WTC11 (cell line): ENCODE results near the gene TEX54. TPM values are rescaled to one million over a fixed set of nuclear protein-coding genes. Genes with fewer than 3 reads are reported as not detected.
A peak's percentile ranks its signal among the peaks of the same experiment; 100 is the strongest.

Source experiments
- ATF1 ChIP-seq: sonication (generic); formaldehyde crosslinking; IDR thresholded peaks from 2 replicates; pipeline ENCODE4 v1.8.1; 2023; ENCODE audit warnings: mild to moderate bottlenecking, moderate library complexity, missing genetic modification reagents
- ATF6 ChIP-seq: sonication (generic); formaldehyde crosslinking; IDR thresholded peaks from 2 replicates; pipeline ENCODE4 v1.8.1; 2023; ENCODE audit warnings: mild to moderate bottlenecking, missing genetic modification reagents
- E2F4 ChIP-seq: sonication (generic); formaldehyde crosslinking; IDR thresholded peaks from 2 replicates; pipeline ENCODE4 v1.8.1; 2022; ENCODE audit warnings: low read depth, mild to moderate bottlenecking, moderate library complexity, missing genetic modification reagents, borderline replicate concordance
- GABPB1 ChIP-seq: sonication (generic); formaldehyde crosslinking; IDR thresholded peaks from 2 replicates; pipeline ENCODE4 v1.8.1; 2023; ENCODE audit warnings: mild to moderate bottlenecking, missing genetic modification reagents
- NR1H2 ChIP-seq: sonication (generic); formaldehyde crosslinking; IDR thresholded peaks from 2 replicates; pipeline ENCODE4 v1.9.0; 2021; ENCODE audit warnings: mild to moderate bottlenecking, moderate library complexity, missing genetic modification reagents
- NR3C1 ChIP-seq: sonication (generic); formaldehyde crosslinking; conservative IDR thresholded peaks from 2 replicates; pipeline ENCODE4 v1.8.1; 2023; ENCODE audit warnings: low read depth, mild to moderate bottlenecking, missing genetic modification reagents
- PRRX2 ChIP-seq: fragments of 250-450 bp; sonication (Bioruptor Pico); IDR thresholded peaks from 2 replicates; pipeline ENCODE4 v1.8.0; 2021; ENCODE audit warnings: mild to moderate bottlenecking
- SMAD3 ChIP-seq: sonication (generic); formaldehyde crosslinking; IDR thresholded peaks from 2 replicates; pipeline ENCODE4 v1.8.0; 2022; ENCODE audit warnings: missing genetic modification reagents, mild to moderate bottlenecking, borderline replicate concordance
- TCF7 ChIP-seq: sonication (generic); formaldehyde crosslinking; IDR thresholded peaks from 2 replicates; pipeline ENCODE4 v1.8.0; 2022; ENCODE audit warnings: mild to moderate bottlenecking, low read depth, missing genetic modification reagents, moderate library complexity
- TEAD1 ChIP-seq: sonication (generic); formaldehyde crosslinking; IDR thresholded peaks from 2 replicates; pipeline ENCODE4 v1.8.0; 2022; ENCODE audit warnings: mild to moderate bottlenecking, missing genetic modification reagents
- TP53 ChIP-seq: sonication (generic); formaldehyde crosslinking; IDR thresholded peaks from 2 replicates; pipeline ENCODE4 v1.8.1; 2023; ENCODE audit warnings: mild to moderate bottlenecking, missing genetic modification reagents
- ZMAT4 ChIP-seq: fragments of 250-450 bp; sonication (Bioruptor Pico); IDR thresholded peaks from 2 replicates; pipeline ENCODE4 v1.9.0; 2021; ENCODE audit warnings: mild to moderate bottlenecking
- ZNF232 ChIP-seq: sonication (generic); formaldehyde crosslinking; IDR thresholded peaks from 2 replicates; pipeline ENCODE4 v1.8.0; 2022; ENCODE audit warnings: mild to moderate bottlenecking, missing genetic modification reagents
- ZNF263 ChIP-seq: sonication (generic); formaldehyde crosslinking; IDR thresholded peaks from 2 replicates; pipeline ENCODE4 v1.8.1; 2022; ENCODE audit warnings: low read depth, mild to moderate bottlenecking, moderate library complexity, missing genetic modification reagents
- ZNF317 ChIP-seq: sonication (generic); formaldehyde crosslinking; IDR thresholded peaks from 2 replicates; pipeline ENCODE4 v1.8.1; 2023; ENCODE audit warnings: low read depth, mild to moderate bottlenecking, moderate library complexity, missing genetic modification reagents, borderline replicate concordance
- ZNF532 ChIP-seq: fragments of 250-450 bp; sonication (Bioruptor Pico); IDR thresholded peaks from 2 replicates; pipeline ENCODE4 v1.9.0; 2021; ENCODE audit warnings: mild to moderate bottlenecking, borderline replicate concordance
- total RNA-seq: library from RNA; stranded (reverse); gene quantifications from 3 replicates; pipeline ENCODE4 v1.2.3, GENCODE V29; 2021
- TF ChIP-seq, protein P1 (sequence below): sonication (generic); formaldehyde crosslinking; IDR thresholded peaks from 2 replicates; pipeline ENCODE4 v1.8.0; 2022; ENCODE audit warnings: mild to moderate bottlenecking, missing genetic modification reagents
- TF ChIP-seq, protein P2 (sequence below): sonication (generic); formaldehyde crosslinking; IDR thresholded peaks from 2 replicates; pipeline ENCODE4 v1.8.1; 2022; ENCODE audit warnings: mild to moderate bottlenecking, moderate library complexity, missing genetic modification reagents
- TF ChIP-seq, protein P3 (sequence below): sonication (generic); formaldehyde crosslinking; IDR thresholded peaks from 2 replicates; pipeline ENCODE4 v1.8.0; 2022; ENCODE audit warnings: mild to moderate bottlenecking, missing genetic modification reagents
- TF ChIP-seq, protein P4 (sequence below): sonication (generic); formaldehyde crosslinking; IDR thresholded peaks from 2 replicates; pipeline ENCODE4 v1.8.1; 2023; ENCODE audit warnings: mild to moderate bottlenecking, missing genetic modification reagents
- TF ChIP-seq, protein P5 (sequence below): sonication (generic); formaldehyde crosslinking; conservative IDR thresholded peaks from 2 replicates; pipeline ENCODE4 v1.8.1; 2023; ENCODE audit warnings: mild to moderate bottlenecking, low read depth, missing genetic modification reagents, moderate library complexity

TEX54 gene
- total RNA-seq, 1 experiment from 2014 or later, result not detected

DNA sequence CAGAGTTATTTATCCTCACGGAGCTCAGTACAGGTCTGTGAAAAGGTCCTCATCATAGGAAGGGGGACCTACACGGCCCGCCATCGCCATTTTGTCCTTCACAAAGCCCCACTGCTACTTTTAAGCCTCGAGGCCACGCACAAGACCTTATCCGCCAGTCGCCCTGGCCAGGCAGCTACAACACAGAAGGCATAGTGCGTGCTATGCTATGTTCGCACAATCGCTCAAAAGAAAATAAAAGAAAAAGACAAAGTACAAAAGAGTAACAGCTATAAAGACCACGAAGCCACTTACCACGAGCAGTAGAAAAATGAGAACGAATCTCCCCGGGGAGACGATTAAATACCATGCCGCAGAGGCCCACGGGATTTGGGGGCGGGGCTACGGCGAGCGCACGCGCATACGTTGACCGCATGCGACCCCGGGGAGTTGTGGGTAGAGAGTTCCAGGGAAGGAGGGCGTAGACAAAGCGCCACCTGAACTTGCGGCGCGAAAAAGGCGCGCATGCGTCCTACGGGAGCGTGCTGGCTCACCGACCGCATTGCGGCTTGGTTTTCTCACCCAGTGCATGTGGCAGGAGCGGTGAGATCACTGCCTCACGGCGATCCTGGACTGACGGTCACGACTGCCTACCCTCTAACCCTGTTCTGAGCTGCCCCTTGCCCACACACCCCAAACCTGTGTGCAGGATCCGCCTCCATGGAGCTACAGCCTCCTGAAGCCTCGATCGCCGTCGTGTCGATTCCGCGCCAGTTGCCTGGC lies 23.1 kb upstream of the TEX54 start (continued):
- TF ChIP-seq ATF6 (CRISPR knock-in tag) (0 out of 2 replicates have a peak, but pooled peaks have one; percentile 72), ZMAT4 (peak; percentile 88; the same call in 1 of the 2 replicates), ZNF232 (CRISPR knock-in tag) (peak; percentile 58; the same call in 1 of the 2 replicates), TCF7 (CRISPR knock-in tag) (peak; percentile 81; the same call in 1 of the 2 replicates), E2F4 (CRISPR knock-in tag) (peak; percentile 87), NR3C1 (no peak), TP53 (CRISPR knock-in tag) (peak; percentile 30; the same call in 1 of the 2 replicates), ATF1 (CRISPR knock-in tag) (0 out of 2 replicates have a peak, but pooled peaks have one; percentile 28), SMAD3 (peak; percentile 94), TEAD1 (CRISPR knock-in tag) (peak; percentile 86; the same call in 1 of the 2 replicates), ZNF263 (CRISPR knock-in tag) (no peak), PRRX2 (CRISPR knock-in tag) (peak; percentile 58; the same call in 1 of the 2 replicates), ZNF532 (peak; percentile 83), NR1H2 (CRISPR knock-in tag) (no peak), ZNF317 (CRISPR knock-in tag) (no peak), GABPB1 (CRISPR knock-in tag) (peak; percentile 67)
- TF ChIP-seq, protein P1, sequence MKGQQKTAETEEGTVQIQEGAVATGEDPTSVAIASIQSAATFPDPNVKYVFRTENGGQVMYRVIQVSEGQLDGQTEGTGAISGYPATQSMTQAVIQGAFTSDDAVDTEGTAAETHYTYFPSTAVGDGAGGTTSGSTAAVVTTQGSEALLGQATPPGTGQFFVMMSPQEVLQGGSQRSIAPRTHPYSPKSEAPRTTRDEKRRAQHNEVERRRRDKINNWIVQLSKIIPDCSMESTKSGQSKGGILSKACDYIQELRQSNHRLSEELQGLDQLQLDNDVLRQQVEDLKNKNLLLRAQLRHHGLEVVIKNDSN (CRISPR knock-in tag), result peak; percentile 9; the same call in 1 of the 2 replicates
- TF ChIP-seq, protein P2, sequence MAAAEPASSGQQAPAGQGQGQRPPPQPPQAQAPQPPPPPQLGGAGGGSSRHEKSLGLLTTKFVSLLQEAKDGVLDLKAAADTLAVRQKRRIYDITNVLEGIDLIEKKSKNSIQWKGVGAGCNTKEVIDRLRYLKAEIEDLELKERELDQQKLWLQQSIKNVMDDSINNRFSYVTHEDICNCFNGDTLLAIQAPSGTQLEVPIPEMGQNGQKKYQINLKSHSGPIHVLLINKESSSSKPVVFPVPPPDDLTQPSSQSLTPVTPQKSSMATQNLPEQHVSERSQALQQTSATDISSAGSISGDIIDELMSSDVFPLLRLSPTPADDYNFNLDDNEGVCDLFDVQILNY (CRISPR knock-in tag), result peak; percentile 100
- TF ChIP-seq, protein P3, sequence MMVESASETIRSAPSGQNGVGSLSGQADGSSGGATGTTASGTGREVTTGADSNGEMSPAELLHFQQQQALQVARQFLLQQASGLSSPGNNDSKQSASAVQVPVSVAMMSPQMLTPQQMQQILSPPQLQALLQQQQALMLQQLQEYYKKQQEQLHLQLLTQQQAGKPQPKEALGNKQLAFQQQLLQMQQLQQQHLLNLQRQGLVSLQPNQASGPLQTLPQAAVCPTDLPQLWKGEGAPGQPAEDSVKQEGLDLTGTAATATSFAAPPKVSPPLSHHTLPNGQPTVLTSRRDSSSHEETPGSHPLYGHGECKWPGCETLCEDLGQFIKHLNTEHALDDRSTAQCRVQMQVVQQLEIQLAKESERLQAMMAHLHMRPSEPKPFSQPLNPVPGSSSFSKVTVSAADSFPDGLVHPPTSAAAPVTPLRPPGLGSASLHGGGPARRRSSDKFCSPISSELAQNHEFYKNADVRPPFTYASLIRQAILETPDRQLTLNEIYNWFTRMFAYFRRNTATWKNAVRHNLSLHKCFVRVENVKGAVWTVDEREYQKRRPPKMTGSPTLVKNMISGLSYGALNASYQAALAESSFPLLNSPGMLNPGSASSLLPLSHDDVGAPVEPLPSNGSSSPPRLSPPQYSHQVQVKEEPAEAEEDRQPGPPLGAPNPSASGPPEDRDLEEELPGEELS (CRISPR knock-in tag), result peak; percentile 78
- TF ChIP-seq, protein P4, sequence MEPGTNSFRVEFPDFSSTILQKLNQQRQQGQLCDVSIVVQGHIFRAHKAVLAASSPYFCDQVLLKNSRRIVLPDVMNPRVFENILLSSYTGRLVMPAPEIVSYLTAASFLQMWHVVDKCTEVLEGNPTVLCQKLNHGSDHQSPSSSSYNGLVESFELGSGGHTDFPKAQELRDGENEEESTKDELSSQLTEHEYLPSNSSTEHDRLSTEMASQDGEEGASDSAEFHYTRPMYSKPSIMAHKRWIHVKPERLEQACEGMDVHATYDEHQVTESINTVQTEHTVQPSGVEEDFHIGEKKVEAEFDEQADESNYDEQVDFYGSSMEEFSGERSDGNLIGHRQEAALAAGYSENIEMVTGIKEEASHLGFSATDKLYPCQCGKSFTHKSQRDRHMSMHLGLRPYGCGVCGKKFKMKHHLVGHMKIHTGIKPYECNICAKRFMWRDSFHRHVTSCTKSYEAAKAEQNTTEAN (CRISPR knock-in tag), result peak; percentile 80
- TF ChIP-seq, protein P5, sequence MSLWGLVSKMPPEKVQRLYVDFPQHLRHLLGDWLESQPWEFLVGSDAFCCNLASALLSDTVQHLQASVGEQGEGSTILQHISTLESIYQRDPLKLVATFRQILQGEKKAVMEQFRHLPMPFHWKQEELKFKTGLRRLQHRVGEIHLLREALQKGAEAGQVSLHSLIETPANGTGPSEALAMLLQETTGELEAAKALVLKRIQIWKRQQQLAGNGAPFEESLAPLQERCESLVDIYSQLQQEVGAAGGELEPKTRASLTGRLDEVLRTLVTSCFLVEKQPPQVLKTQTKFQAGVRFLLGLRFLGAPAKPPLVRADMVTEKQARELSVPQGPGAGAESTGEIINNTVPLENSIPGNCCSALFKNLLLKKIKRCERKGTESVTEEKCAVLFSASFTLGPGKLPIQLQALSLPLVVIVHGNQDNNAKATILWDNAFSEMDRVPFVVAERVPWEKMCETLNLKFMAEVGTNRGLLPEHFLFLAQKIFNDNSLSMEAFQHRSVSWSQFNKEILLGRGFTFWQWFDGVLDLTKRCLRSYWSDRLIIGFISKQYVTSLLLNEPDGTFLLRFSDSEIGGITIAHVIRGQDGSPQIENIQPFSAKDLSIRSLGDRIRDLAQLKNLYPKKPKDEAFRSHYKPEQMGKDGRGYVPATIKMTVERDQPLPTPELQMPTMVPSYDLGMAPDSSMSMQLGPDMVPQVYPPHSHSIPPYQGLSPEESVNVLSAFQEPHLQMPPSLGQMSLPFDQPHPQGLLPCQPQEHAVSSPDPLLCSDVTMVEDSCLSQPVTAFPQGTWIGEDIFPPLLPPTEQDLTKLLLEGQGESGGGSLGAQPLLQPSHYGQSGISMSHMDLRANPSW (CRISPR knock-in tag), result no peak
